Spleen (tissue), 11 donors: ENCODE data around the gene TBL1XR1. TPM values are rescaled to one million over a fixed set of nuclear protein-coding genes. Genes with fewer than 3 reads are reported as not detected.

ENCODE experiments used
- DNase-seq: peaks from one replicate; pipeline ENCODE4 v3.0.0-alpha.2; 2020
- H3K27ac ChIP-seq, 8 donors: fragments of 200-600 bp; sonication (generic) in 7 of 8; 1 replicate in 4 of 8; 2 replicates in 4 of 8; pipeline versions ENCODE4 v1.5.0 to v1.8.0; 2016 to 2021; ENCODE audit warnings: inconsistent platforms in 4 of 8, mild to moderate bottlenecking in 4 of 8, moderate library complexity in 1 of 8
- H3K27me3 ChIP-seq, 7 donors: fragments of 200-600 bp; sonication (generic) in 6 of 7; replicated peaks in 1 of 7; 1 replicate in 4 of 7; 2 replicates in 3 of 7; pipeline versions ENCODE4 v1.5.0 to v1.8.0; 2016 to 2021; ENCODE audit warnings: inconsistent platforms in 3 of 7, mild to moderate bottlenecking in 1 of 7
- H3K36me3 ChIP-seq, 6 donors: fragments of 200-600 bp; sonication (generic) in 5 of 6; 1 replicate in 4 of 6; 2 replicates in 2 of 6; pipeline versions ENCODE4 v1.5.0 to v1.8.0; 2016 to 2021; ENCODE audit warnings: inconsistent platforms in 2 of 6
- H3K4me1 ChIP-seq, 6 donors: fragments of 200-600 bp; sonication (generic) in 5 of 6; 1 replicate in 3 of 6; 2 replicates in 3 of 6; pipeline versions ENCODE4 v1.5.0 to v1.8.0; 2016 to 2021; ENCODE audit warnings: inconsistent platforms in 3 of 6
- H3K4me3 ChIP-seq, 8 donors: fragments of 200-600 bp; sonication (generic) in 7 of 8; 1 replicate in 4 of 8; 2 replicates in 4 of 8; pipeline versions ENCODE4 v1.5.0 to v1.8.0; 2016 to 2021; ENCODE audit warnings: inconsistent platforms in 4 of 8, mild to moderate bottlenecking in 4 of 8, moderate library complexity in 2 of 8
- H3K9me3 ChIP-seq, 8 donors: fragments of 200-600 bp; sonication (generic) in 7 of 8; 1 replicate in 4 of 8; 2 replicates in 4 of 8; pipeline versions ENCODE4 v1.5.0 to v1.8.0; 2016 to 2021; ENCODE audit warnings: inconsistent platforms in 4 of 8
- CTCF ChIP-seq, 11 experiments: fragments of 200-600 bp in 7 of 11; fragments of 450-650 bp in 4 of 11; sonication (generic) in 4 of 11; IDR thresholded peaks in 8 of 11; conservative IDR thresholded peaks in 3 of 11; 1 replicate in 7 of 11; 2 replicates in 4 of 11; pipeline versions ENCODE4 v1.4.0 to v1.8.0; 2016 to 2021; ENCODE audit warnings: antibody characterized with exemption in 11 of 11, inconsistent platforms in 4 of 11, mild to moderate bottlenecking in 1 of 11
- POLR2A ChIP-seq, 3 donors: fragments of 450-650 bp; IDR thresholded peaks; one replicate each; pipeline ENCODE4 v1.5.1; 2017; ENCODE audit warnings: antibody characterized with exemption in 3 of 3, mild to moderate bottlenecking in 1 of 3
- POLR2AphosphoS5 ChIP-seq, 3 donors: sonication (generic); formaldehyde crosslinking; IDR thresholded peaks; one replicate each; pipeline ENCODE4 v1.5.1; 2017; ENCODE audit warnings: antibody characterized with exemption in 3 of 3
- WGBS, 5 donors: extraction: QIAGEN DNeasy Blood & Tissue Kit in 3 of 5; methylation state at CpG; one replicate each; pipeline versions ENCODE4 v1.1.5 to v1.1.7; 2013 to 2018; 5-methylcytosine and 5-hydroxymethylcytosine counted together
- intact Hi-C: fragments of 100-400 bp; cut with DNase I; formaldehyde crosslinking; loops from one replicate; pipeline ENCODE4 v1.15.0; 2023; ENCODE audit warnings: low total_unique reads
- polyA plus RNA-seq, 3 donors: library from polyadenylated mRNA; stranded (reverse); fragments of 200-250 nt; gene quantifications; one replicate each; pipeline ENCODE4 v1.2.1, GENCODE V29; 2013
- total RNA-seq, 7 donors: library from RNA; depleted of rRNA in 3 of 7; stranded (reverse); fragments of >200 nt in 3 of 7; fragmentation: NEBNext Ultra II Directional in 4 of 7; extraction: Animal tissue kit (Norgen Biotek cat#: 25700) in 4 of 7; gene quantifications; one replicate each; pipeline versions ENCODE4 v1.1.0 to v1.2.1, GENCODE V29; 2016 to 2021
- donor health status: healthy with polysubstance abuse.
- donor health status: DM: no; HTN: no; CAD: no; lungs with moderate emphysema.
- donor health status: DM: no; HTN: no; CAD: no.
- donor health status: Bipolar disorder and iron deficiency.
- donor health status: healthy.
- donor health status: DM: no; HTN: no; CAD: no.
- donor health status: DM: yes; HTN: yes; CAD: no.

The TBL1XR1 gene
- total and polyA plus RNA-seq, 10 donors = 32.4 to 168 (median 97.2) TPM

- peaks cover 0 to 78% (median 55%) of the 10 kb centered on the region in 6 donors for H3K36me3 ChIP-seq
- TF ChIP-seq CTCF (IDR thresholded peaks at IDR 0.05 in 8 of 11, conservative IDR thresholded peaks at IDR 0.05 in 3 of 11) (no peak), POLR2AphosphoS5 (IDR thresholded peaks at IDR 0.05) (no peak), POLR2A (IDR thresholded peaks at IDR 0.05) (no peak)
- 93 to 98% (median 96%) methylated on average over 7 of the region's 7 CpGs for WGBS, 5 donors
These were observed 152.1 kb downstream of the TBL1XR1 start for GRCh38 chr3:177045222-177045621.

GRCh38 chr3:177041730-177042551, 155.3 kb downstream of the TBL1XR1 start:
- TF ChIP-seq POLR2A (IDR thresholded peaks at IDR 0.05) = no peak
- no peak for TF ChIP-seq POLR2AphosphoS5 (IDR thresholded peaks at IDR 0.05)
- TF ChIP-seq CTCF (IDR thresholded peaks at IDR 0.05 in 8 of 11, conservative IDR thresholded peaks at IDR 0.05 in 3 of 11) = no peak
- H3K27ac ChIP-seq = peak overlapping the region in 6 of 8 donors; percentile 12 to 48 (median 36)
- 77 to 84% (median 77%) methylated on average over 8 of the region's 8 CpGs for WGBS, 5 donors
- peaks cover 0 to 76% (median 36%) of the 10 kb centered on the region in 6 donors for H3K36me3 ChIP-seq
- intact Hi-C loops = no loop called here
- peaks cover 0 to 24% (median 5%) of the 10 kb centered on the region in 6 donors for H3K4me1 ChIP-seq
- no peak overlapping the region for H3K4me3 ChIP-seq
- no peaks in the 10 kb centered on the region for H3K27me3 ChIP-seq
- DNase-seq = no peak
- no peaks in the 10 kb centered on the region for H3K9me3 ChIP-seq

More at GRCh38 chr3:177045222-177045621, 152.1 kb downstream of the TBL1XR1 start:
- no peak for DNase-seq
- H3K27me3 ChIP-seq = no peaks in the 10 kb centered on the region
- H3K27ac ChIP-seq = no peak overlapping the region
- H3K4me1 ChIP-seq = peaks cover 0 to 24% (median 5%) of the 10 kb centered on the region in 6 donors
- no peaks in the 10 kb centered on the region for H3K9me3 ChIP-seq
- intact Hi-C loops = no loop called here
- no peak overlapping the region for H3K4me3 ChIP-seq

GRCh38 chr3:177041021-177041729, 156.1 kb downstream of the TBL1XR1 start:
- H3K9me3 ChIP-seq = no peaks in the 10 kb centered on the region
- H3K27me3 ChIP-seq = no peaks in the 10 kb centered on the region
- no peak for DNase-seq
- H3K27ac ChIP-seq = peak overlapping the region in 7 of 8 donors; percentile 3 to 48 (median 35)
- no peak overlapping the region for H3K4me3 ChIP-seq
- peak in 1 of 3 donors; percentile 46 for TF ChIP-seq POLR2AphosphoS5 (IDR thresholded peaks at IDR 0.05)
- TF ChIP-seq POLR2A (IDR thresholded peaks at IDR 0.05) = no peak
- intact Hi-C loops = no loop called here
- peaks cover 0 to 24% (median 5%) of the 10 kb centered on the region in 6 donors for H3K4me1 ChIP-seq
- peaks cover 0 to 76% (median 34%) of the 10 kb centered on the region in 6 donors for H3K36me3 ChIP-seq
- 78 to 88% (median 84%) methylated on average over 2 of the region's 2 CpGs for WGBS, 5 donors

- H3K27ac ChIP-seq = peak overlapping the region in 1 of 8 donors; percentile 46
- no peak overlapping the region for H3K4me3 ChIP-seq
- H3K27me3 ChIP-seq = no peaks in the 10 kb centered on the region
- no peak for TF ChIP-seq POLR2AphosphoS5 (IDR thresholded peaks at IDR 0.05)
- TF ChIP-seq POLR2A (IDR thresholded peaks at IDR 0.05) = no peak
- no peak for TF ChIP-seq CTCF (IDR thresholded peaks at IDR 0.05 in 8 of 11, conservative IDR thresholded peaks at IDR 0.05 in 3 of 11)
- peaks cover 0 to 24% (median 5%) of the 10 kb centered on the region in 6 donors for H3K4me1 ChIP-seq
- no peaks in the 10 kb centered on the region for H3K9me3 ChIP-seq
- no peak for DNase-seq
- intact Hi-C loops = no loop called here
- WGBS, 5 donors = 82 to 97% (median 96%) methylated on average over 4 of the region's 4 CpGs
- peaks cover 0 to 71% (median 25%) of the 10 kb centered on the region in 6 donors for H3K36me3 ChIP-seq
These were observed 157.6 kb downstream of the TBL1XR1 start for GRCh38 chr3:177039490-177040274.
